Stomach smooth muscle (tissue), 2 donors: ENCODE results near the gene RILP.
"Not testable (repeated sequence)": the region's sequence is repeated elsewhere in the genome, so short reads cannot be mapped to it uniquely, and the experiment has no call there.

Experiments used
- H3K27ac ChIP-seq: one replicate; pipeline ENCODE4 v1.7.0; 2013; ENCODE audit warnings: mild to moderate bottlenecking, low read length, inconsistent platforms
- H3K27me3 ChIP-seq, 2 donors: one replicate each; pipeline ENCODE4 v1.7.0; 2013; ENCODE audit warnings: low read length in 2 of 2; ENCODE audit not compliant: insufficient read depth in 2 of 2, control insufficient read depth in 1 of 2
- H3K36me3 ChIP-seq, 2 donors: one replicate each; pipeline ENCODE4 v1.7.0; 2013; ENCODE audit warnings: low read length in 2 of 2; ENCODE audit not compliant: control insufficient read depth in 2 of 2, insufficient read depth in 2 of 2
- H3K4me1 ChIP-seq: one replicate; pipeline ENCODE4 v1.7.0; 2013; ENCODE audit warnings: low read length; ENCODE audit not compliant: control insufficient read depth, insufficient read depth
- H3K4me3 ChIP-seq, 2 donors: one replicate each; pipeline ENCODE4 v1.7.0; 2013; ENCODE audit warnings: low read length in 2 of 2
- H3K9ac ChIP-seq, 2 donors: one replicate each; pipeline ENCODE4 v1.7.0; 2013; ENCODE audit warnings: low read length in 2 of 2, mild to moderate bottlenecking in 1 of 2
- H3K9me3 ChIP-seq, 2 donors: one replicate each; pipeline ENCODE4 v1.7.0; 2013; ENCODE audit warnings: low read length in 2 of 2; ENCODE audit not compliant: control insufficient read depth in 2 of 2
- donor health status: healthy.
- donor health status: Pancreatic carcinoma.

RILP gene

GRCh38 chr17:1649844-1650501 lies at the start of gene RILP:
Gene RILP (minus strand): TSS chr17:1649866. CDS start chr17:1649804, 62 bp downstream.
- H3K4me3 ChIP-seq, result peak within 1 kb of the TSS; percentile 64 to 79
- H3K36me3 ChIP-seq, result peaks cover 42% of the 10 kb centered on the region in 2 donors
- H3K9me3 ChIP-seq, result no peaks in the 10 kb centered on the region
- peak within 1 kb of the TSS; percentile 93 for H3K27ac ChIP-seq
- peaks cover 36% of the 10 kb centered on the region for H3K4me1 ChIP-seq
- H3K27me3 ChIP-seq, result no peaks in the 10 kb centered on the region
- H3K9ac ChIP-seq, result peak within 1 kb of the TSS; percentile 67 to 74

- Histone ChIP-seq H3K36me3 (no peaks in the 10 kb centered on the region), H3K4me3 (no peak overlapping the region), H3K27me3 (no peaks in the 10 kb centered on the region), H3K9me3 (no peaks in the 10 kb centered on the region), H3K4me1 (no peaks in the 10 kb centered on the region), H3K27ac (no peak overlapping the region), H3K9ac (no peak overlapping the region)
These were observed 48.0 kb upstream of the RILP start for GRCh38 chr17:1697681-1698080.

DNA sequence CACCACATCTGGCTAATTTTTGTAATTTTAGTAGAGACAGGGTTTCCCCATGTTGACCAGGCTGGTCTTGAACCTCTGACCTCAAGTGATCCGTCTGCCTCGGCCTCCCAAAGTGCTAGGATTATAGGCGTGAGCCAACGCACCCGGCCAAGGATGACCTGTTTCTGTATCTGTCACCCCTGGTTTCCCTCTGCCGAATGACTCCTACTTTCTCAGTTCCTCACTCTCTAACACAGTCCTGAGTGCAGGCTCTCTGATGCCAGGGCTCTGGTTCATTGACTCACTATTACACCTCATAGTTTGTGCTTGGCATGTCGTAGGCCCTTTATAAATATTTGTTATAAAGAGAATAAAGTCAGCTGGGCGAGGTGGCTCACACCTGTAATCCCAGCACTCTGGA lies 45.7 kb upstream of the RILP start:
- no peaks in the 10 kb centered on the region for H3K4me1 ChIP-seq
- H3K27ac ChIP-seq, result no peak overlapping the region
- no peaks in the 10 kb centered on the region for H3K36me3 ChIP-seq
- no peak overlapping the region for H3K4me3 ChIP-seq
- H3K9me3 ChIP-seq, result no peaks in the 10 kb centered on the region
- no peak overlapping the region for H3K9ac ChIP-seq
- no peaks in the 10 kb centered on the region for H3K27me3 ChIP-seq

GRCh38 chr17:1693339-1693738 lies 43.7 kb upstream of the RILP start:
- H3K9me3 ChIP-seq, result no peaks in the 10 kb centered on the region
- no peaks in the 10 kb centered on the region for H3K36me3 ChIP-seq
- H3K4me1 ChIP-seq, result no peaks in the 10 kb centered on the region
- H3K9ac ChIP-seq, result no peak overlapping the region
- no peak overlapping the region for H3K27ac ChIP-seq
- H3K27me3 ChIP-seq, result no peaks in the 10 kb centered on the region
- H3K4me3 ChIP-seq, result no peak overlapping the region

- Histone ChIP-seq H3K27ac (no peak overlapping the region), H3K4me3 (no peak overlapping the region), H3K4me1 (no peaks in the 10 kb centered on the region), H3K36me3 (no peaks in the 10 kb centered on the region), H3K27me3 (no peaks in the 10 kb centered on the region), H3K9ac (no peak overlapping the region), H3K9me3 (no peaks in the 10 kb centered on the region)
These were observed 41.0 kb upstream of the RILP start for GRCh38 chr17:1690544-1691221.

GRCh38 chr17:1688405-1688804 lies 38.7 kb upstream of the RILP start:
- not testable (repeated sequence) for H3K9me3 ChIP-seq, H3K36me3 ChIP-seq, H3K4me1 ChIP-seq, H3K9ac ChIP-seq, H3K4me3 ChIP-seq, H3K27ac ChIP-seq, H3K27me3 ChIP-seq

- no peaks in the 10 kb centered on the region for H3K27me3 ChIP-seq
- peaks cover 18% of the 10 kb centered on the region in 2 donors for H3K36me3 ChIP-seq
- no peaks in the 10 kb centered on the region for H3K9me3 ChIP-seq
- H3K4me1 ChIP-seq, result peaks cover 19% of the 10 kb centered on the region
- H3K27ac ChIP-seq, result no peak overlapping the region
- no peak overlapping the region for H3K9ac ChIP-seq
- no peak overlapping the region for H3K4me3 ChIP-seq
These were observed 36.4 kb upstream of the RILP start for GRCh38 chr17:1686086-1686485.

- peak within 1 kb of the TSS; percentile 87 to 88 for H3K4me3 ChIP-seq
- H3K27me3 ChIP-seq, result no peaks in the 10 kb centered on the region
- H3K4me1 ChIP-seq, result peaks cover 19% of the 10 kb centered on the region
- H3K36me3 ChIP-seq, result peaks cover 33% of the 10 kb centered on the region in 2 donors
- peak within 1 kb of the TSS; percentile 93 for H3K27ac ChIP-seq
- H3K9me3 ChIP-seq, result no peaks in the 10 kb centered on the region
- peak within 1 kb of the TSS; percentile 90 to 96 for H3K9ac ChIP-seq
These were observed 34.9 kb upstream of the RILP start, which contains the start of gene PRPF8 for GRCh38 chr17:1684378-1685189. Gene PRPF8 (minus strand): TSS chr17:1684867. CDS start chr17:1684571, 296 bp downstream.

DNA sequence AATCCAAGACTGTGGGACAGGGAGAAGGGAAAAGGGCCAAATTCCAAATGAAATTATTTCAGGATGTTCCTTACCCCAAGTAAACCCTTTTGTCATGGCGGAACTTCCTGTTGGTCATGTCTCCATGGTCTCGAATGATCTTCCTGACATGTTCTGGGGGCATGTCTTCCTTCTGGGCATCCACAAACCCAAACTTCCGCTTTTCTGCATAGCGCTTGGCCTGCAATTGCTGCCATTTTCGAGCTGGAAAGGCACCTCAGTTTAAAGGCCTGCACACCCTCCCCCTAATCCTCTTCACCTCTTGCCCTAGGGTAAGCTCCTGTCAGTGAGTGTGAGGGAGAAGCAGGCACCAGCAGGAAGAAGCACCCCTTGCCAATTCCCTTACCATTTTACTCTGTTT lies 33.8 kb upstream of the RILP start:
- Histone ChIP-seq H3K36me3 (peaks cover 44% of the 10 kb centered on the region in 2 donors), H3K9me3 (no peaks in the 10 kb centered on the region), H3K4me3 (peak overlapping the region; percentile 87 to 88), H3K27ac (peak overlapping the region; percentile 93), H3K9ac (peak overlapping the region; percentile 90 to 96), H3K27me3 (no peaks in the 10 kb centered on the region), H3K4me1 (peaks cover 19% of the 10 kb centered on the region)

DNA sequence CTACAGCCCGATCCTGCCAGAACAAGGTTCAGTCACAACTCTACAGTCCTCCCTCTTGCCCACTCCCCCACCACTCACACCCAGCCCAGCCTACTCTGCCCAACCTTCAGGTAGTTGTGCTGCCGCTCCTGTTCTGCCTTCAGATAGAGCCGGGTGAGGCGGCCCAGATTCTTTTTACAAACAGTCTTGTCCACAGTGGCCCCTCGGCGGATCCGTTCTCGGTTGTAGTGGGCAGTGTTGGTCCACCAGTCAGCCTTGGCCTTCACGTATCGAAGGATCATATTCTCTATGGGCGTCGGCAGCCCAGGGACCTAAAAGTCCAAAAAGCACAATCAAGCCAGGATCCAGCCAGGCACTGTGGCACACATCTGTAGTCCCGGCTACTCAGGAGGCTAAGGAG lies 26.7 kb upstream of the RILP start:
- Histone ChIP-seq H3K27ac (no peak overlapping the region), H3K27me3 (no peaks in the 10 kb centered on the region), H3K9me3 (no peaks in the 10 kb centered on the region), H3K9ac (no peak overlapping the region), H3K4me3 (no peak overlapping the region), H3K36me3 (peaks cover 84 to 88% of the 10 kb centered on the region in 2 donors), H3K4me1 (no peaks in the 10 kb centered on the region)
